ENCODE measurements around the gene AIF1. TPM values are rescaled to one million over a fixed set of nuclear protein-coding genes. Genes with fewer than 3 reads are reported as not detected.

AIF1 gene
- total RNA-seq, 6 experiments from 2014 or later = not detected

DNA sequence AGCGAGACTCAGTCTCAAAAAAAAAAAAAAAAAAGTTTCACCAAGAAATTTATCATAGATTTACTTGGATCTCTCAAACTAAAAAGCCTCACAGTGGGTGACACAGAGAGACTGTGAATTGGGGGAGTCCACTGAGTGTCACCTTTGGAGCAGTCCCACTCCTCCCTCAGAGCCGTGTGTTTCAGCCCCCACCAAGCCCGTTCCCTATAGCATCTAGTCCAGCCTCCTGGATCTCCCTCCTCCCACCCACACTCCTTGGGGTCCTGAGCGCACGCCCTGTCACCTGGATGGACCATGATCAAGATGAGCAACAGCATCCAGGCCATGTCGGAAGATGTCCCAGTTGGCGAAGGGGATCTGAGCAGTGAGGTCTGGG, 22.6 kb upstream of the AIF1 start:
- Mint-ChIP-seq H3K4me1 (ENCODE audit: low read depth) (peaks cover 7% of the 10 kb centered on the region; the same call in 1 of the 2 replicates), H3K27ac (no peak overlapping the region), H3K9me3 (no peaks in the 10 kb centered on the region), H3K36me3 (ENCODE audit: low read depth) (no peaks in the 10 kb centered on the region), H3K4me3 (no peak overlapping the region), H3K27me3 (ENCODE audit: insufficient read depth) (no peaks in the 10 kb centered on the region)
- TF ChIP-seq, protein P1, sequence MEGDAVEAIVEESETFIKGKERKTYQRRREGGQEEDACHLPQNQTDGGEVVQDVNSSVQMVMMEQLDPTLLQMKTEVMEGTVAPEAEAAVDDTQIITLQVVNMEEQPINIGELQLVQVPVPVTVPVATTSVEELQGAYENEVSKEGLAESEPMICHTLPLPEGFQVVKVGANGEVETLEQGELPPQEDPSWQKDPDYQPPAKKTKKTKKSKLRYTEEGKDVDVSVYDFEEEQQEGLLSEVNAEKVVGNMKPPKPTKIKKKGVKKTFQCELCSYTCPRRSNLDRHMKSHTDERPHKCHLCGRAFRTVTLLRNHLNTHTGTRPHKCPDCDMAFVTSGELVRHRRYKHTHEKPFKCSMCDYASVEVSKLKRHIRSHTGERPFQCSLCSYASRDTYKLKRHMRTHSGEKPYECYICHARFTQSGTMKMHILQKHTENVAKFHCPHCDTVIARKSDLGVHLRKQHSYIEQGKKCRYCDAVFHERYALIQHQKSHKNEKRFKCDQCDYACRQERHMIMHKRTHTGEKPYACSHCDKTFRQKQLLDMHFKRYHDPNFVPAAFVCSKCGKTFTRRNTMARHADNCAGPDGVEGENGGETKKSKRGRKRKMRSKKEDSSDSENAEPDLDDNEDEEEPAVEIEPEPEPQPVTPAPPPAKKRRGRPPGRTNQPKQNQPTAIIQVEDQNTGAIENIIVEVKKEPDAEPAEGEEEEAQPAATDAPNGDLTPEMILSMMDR (IDR thresholded peaks at IDR 0.05) = no peak
- DNase-seq = no peak

DNA sequence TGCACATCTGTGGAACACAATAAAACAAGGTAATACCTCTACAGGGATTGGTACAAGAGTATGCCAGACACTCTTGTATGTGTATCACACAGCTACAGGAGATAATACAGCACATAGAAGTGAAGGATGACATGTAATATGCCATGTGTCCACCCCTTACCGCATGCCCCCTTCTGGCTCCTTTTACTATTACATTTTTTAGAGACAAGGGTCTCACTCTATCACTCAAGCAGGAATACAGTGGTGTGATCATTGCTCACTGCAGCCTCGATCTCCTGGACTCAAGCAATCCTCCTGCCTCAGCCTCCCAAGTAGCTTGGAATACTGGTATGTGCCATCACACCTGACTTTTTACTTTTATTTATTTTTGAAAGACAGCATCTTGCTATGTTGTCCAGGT, 18.0 kb upstream of the AIF1 start:
- Mint-ChIP-seq H3K9me3 (no peaks in the 10 kb centered on the region), H3K27me3 (ENCODE audit: insufficient read depth) (no peaks in the 10 kb centered on the region), H3K4me1 (ENCODE audit: low read depth) (peaks cover 8% of the 10 kb centered on the region), H3K36me3 (ENCODE audit: low read depth) (no peaks in the 10 kb centered on the region), H3K27ac (no peak overlapping the region), H3K4me3 (no peak overlapping the region)
- TF ChIP-seq, protein P1 (IDR thresholded peaks at IDR 0.05) = peak; percentile 77
- peak; percentile 40 for DNase-seq

DNA sequence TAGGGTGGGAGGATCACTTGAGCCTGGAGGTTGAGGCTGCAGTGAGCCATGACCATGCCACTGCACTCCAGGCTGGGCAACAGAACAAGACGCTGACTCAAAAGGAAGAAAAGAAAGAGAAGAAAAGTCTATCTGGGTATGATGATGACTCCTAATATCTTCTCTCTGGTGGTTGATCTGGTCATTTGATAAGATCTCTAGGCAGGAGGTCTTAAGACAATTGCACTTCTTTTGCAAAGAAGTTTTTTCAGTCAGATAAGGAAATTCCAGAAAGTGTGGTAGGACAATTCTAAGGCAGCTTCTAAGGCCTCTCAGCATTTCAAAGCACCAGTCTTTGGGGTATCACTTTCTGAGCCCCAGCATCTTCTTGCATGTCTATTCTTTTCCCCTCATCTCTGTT, 7.7 kb upstream of the AIF1 start:
- Mint-ChIP-seq H3K4me1 (ENCODE audit: low read depth) (no peaks in the 10 kb centered on the region), H3K36me3 (ENCODE audit: low read depth) (no peaks in the 10 kb centered on the region), H3K27me3 (ENCODE audit: insufficient read depth) (peaks cover 2% of the 10 kb centered on the region), H3K9me3 (no peaks in the 10 kb centered on the region), H3K4me3 (no peak overlapping the region), H3K27ac (no peak overlapping the region)
- DNase-seq = no peak
- TF ChIP-seq, protein P1 (IDR thresholded peaks at IDR 0.05) = no peak

DNA sequence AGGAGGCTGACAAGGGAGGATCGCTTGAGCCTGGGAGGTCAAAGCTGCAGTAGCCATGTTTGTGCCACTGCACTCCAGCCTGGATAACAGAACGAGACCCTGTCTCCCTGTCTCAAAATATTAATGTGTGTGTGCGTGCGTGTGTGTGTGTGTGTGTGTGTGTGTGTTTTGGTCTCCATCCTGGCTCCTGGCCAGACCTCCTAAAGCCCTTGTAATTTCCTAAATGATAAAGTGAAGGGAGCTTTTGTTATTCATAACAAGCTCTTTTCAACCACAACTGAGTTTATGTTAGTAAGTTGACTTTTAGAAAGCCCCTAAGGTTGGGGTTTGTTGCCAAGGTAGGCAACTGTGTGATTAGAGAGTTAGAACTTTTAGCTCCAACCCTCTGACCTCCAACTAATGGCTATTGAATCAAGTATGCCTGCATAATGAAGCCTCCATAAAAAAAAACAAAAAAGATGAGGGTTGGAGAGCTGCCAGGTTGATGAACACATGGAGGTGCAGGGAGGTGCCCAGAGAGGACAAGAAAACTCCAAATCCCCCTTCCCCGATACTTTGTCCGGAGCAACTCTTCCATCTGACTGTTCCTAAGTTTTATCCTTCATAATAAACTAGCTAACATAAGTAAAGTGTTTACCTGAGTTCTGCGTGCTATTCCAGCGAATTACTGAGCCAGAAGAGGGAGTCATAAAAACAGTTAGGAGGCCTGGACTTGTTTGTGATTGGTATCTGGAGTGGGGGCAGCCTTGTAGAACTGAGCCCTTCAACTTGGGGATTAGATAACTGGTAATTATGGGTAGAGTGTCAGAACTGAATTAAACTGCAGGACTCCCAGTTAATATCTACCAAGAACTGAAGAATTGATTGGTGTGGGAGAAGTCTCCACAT, 5.3 kb upstream of the AIF1 start:
- no peaks in the 10 kb centered on the region for H3K9me3 Mint-ChIP-seq

DNA sequence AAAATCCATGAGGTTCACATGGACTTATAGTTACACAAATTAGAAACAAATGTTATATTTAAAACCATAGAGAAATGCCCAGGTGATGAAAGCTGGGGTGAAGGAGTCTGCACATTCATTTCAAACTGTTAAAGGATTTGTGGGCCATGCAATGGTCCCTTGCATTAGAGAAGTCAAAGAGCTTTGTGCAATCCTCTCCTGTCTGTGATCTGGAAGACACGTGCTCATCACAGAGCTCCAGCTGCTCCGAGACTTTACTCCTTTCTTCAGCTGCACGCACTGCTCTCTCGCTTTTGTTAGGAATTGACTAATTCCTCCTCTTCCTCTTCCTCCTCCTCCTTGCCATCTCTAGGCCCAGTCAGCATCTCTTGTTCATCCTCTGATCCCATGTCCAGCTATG, 4.1 kb upstream of the AIF1 start:
- H3K27me3 Mint-ChIP-seq (ENCODE audit: insufficient read depth) = peaks cover 4% of the 10 kb centered on the region
- H3K9me3 Mint-ChIP-seq = no peaks in the 10 kb centered on the region
- TF ChIP-seq, protein P1 (IDR thresholded peaks at IDR 0.05) = no peak
- H3K27ac Mint-ChIP-seq = no peak overlapping the region
- no peak overlapping the region for H3K4me3 Mint-ChIP-seq
- H3K36me3 Mint-ChIP-seq (ENCODE audit: low read depth) = no peaks in the 10 kb centered on the region
- H3K4me1 Mint-ChIP-seq (ENCODE audit: low read depth) = no peaks in the 10 kb centered on the region; the same call in 1 of the 2 replicates
- no peak for DNase-seq

More for the DNA sequence above, 5.3 kb upstream of the AIF1 start:
- Mint-ChIP-seq H3K4me1 (ENCODE audit: low read depth) (no peaks in the 10 kb centered on the region; the same call in 1 of the 2 replicates), H3K27me3 (ENCODE audit: insufficient read depth) (peaks cover 3% of the 10 kb centered on the region), H3K4me3 (no peak overlapping the region), H3K36me3 (ENCODE audit: low read depth) (no peaks in the 10 kb centered on the region), H3K27ac (no peak overlapping the region)
- DNase-seq = no peak
- TF ChIP-seq, protein P1 (IDR thresholded peaks at IDR 0.05) = no peak

All from HFFc6 (cell line).